WI38 (cell line): Measurements from ENCODE around the gene B3GALNT2.
"Not testable (repeated sequence)": the region's sequence is repeated elsewhere in the genome, so short reads cannot be mapped to it uniquely, and the experiment has no call there.

Experiments used
- H3K4me3 ChIP-seq: 2 replicates; pipeline ENCODE4 v1.5.1; 2011; ENCODE audit warnings: low read depth, mild to moderate bottlenecking, control low read depth, low read length
- CTCF ChIP-seq: IDR thresholded peaks from 2 replicates; pipeline ENCODE4 v1.5.1; 2012; ENCODE audit warnings: low read depth, mild to moderate bottlenecking, control low read depth, low read length

Gene B3GALNT2

GRCh38 chr1:235485558-235485957, 18.7 kb downstream of the B3GALNT2 start:
- no peak for TF ChIP-seq CTCF
- H3K4me3 ChIP-seq, result no peak overlapping the region

GRCh38 chr1:235483090-235483489, 21.2 kb downstream of the B3GALNT2 start:
- TF ChIP-seq CTCF, result no peak
- no peak overlapping the region for H3K4me3 ChIP-seq

- no peak for TF ChIP-seq CTCF
- H3K4me3 ChIP-seq, result no peak overlapping the region
Observed at GRCh38 chr1:235473806-235474205, 30.4 kb downstream of the B3GALNT2 start.

GRCh38 chr1:235470741-235471439, 33.4 kb downstream of the B3GALNT2 start:
- TF ChIP-seq CTCF, result no peak
- H3K4me3 ChIP-seq, result no peak overlapping the region

- not testable (repeated sequence) for H3K4me3 ChIP-seq
Observed at GRCh38 chr1:235469897-235470296, 34.4 kb downstream of the B3GALNT2 start.

GRCh38 chr1:235468970-235469369, 35.3 kb downstream of the B3GALNT2 start:
- H3K4me3 ChIP-seq, result no peak overlapping the region
- no peak for TF ChIP-seq CTCF

- no peak for TF ChIP-seq CTCF
- no peak overlapping the region for H3K4me3 ChIP-seq
Observed at GRCh38 chr1:235468004-235468403, 36.2 kb downstream of the B3GALNT2 start.

GRCh38 chr1:235465066-235465465, 39.2 kb downstream of the B3GALNT2 start:
- H3K4me3 ChIP-seq, result no peak overlapping the region

GRCh38 chr1:235462832-235463231, 41.4 kb downstream of the B3GALNT2 start:
- H3K4me3 ChIP-seq, result not testable (repeated sequence)

More at GRCh38 chr1:235465066-235465465, 39.2 kb downstream of the B3GALNT2 start:
- TF ChIP-seq CTCF, result no peak
